GM12878 (cell line): Measurements from ENCODE around the gene CSRP1. TPM values are rescaled to one million over a fixed set of nuclear protein-coding genes. Genes with fewer than 3 reads are reported as not detected.

Experiments
- ATAC-seq: fragments of 200-7000 bp; cut with Tn5 transposase; 3 replicates; pipeline ENCODE4 v1.9.1; 2020; ENCODE audit warnings: mild to moderate bottlenecking, moderate library complexity
- BruUV-seq: library from RNA; stranded (reverse); fragments of 400-500 nt; replicated peaks from 2 replicates; lab custom pipeline; 2021; lab: Mats Ljungman, UMichigan
- CTCF ChIA-PET: fragments of 300-600 bp; sonication (Branson Sonifier 250); formaldehyde crosslinking; extraction: SDS; loops from one replicate; lab custom pipeline; 2021; ENCODE audit warnings: inconsistent platforms; lab: Yijun Ruan, JAX
- POLR2A ChIA-PET: fragments of 350-600 bp; formaldehyde crosslinking; extraction: SDS; loops from one replicate; lab custom pipeline; 2021; ENCODE audit warnings: inconsistent platforms; lab: Charles Lee
- RAD21 ChIA-PET: fragments of 300-600 bp; sonication (Branson Sonifier 250); formaldehyde crosslinking; loops from one replicate; lab custom pipeline; 2023; ENCODE audit warnings: antibody characterized with exemption; ENCODE audit not compliant: unreplicated experiment; lab: Charles Lee
- SMC1A ChIA-PET: fragments of 300-600 bp; sonication (Branson Sonifier 250); formaldehyde crosslinking; loops from one replicate; lab custom pipeline; 2023; ENCODE audit not compliant: unreplicated experiment, uncharacterized antibody; lab: Charles Lee
- DNase-seq: peaks from one replicate; pipeline ENCODE4 v3.0.0-alpha.2; 2011; ENCODE audit warnings: low read depth, low spot score
- FAIRE-seq: peaks from 3 replicates; lab custom pipeline; 2011; peaks lifted over from hg19 to GRCh38; lab: Jason Lieb, UNC
- H2AFZ ChIP-seq: 2 replicates; pipeline ENCODE4 v1.6.0; 2011; ENCODE audit warnings: low read depth, low read length, control low read depth; ENCODE audit not compliant: control insufficient read depth
- H3K27ac ChIP-seq: 2 replicates; pipeline ENCODE4 v1.5.1; 2011; ENCODE audit warnings: control low read depth; ENCODE audit not compliant: control insufficient read depth, insufficient read depth
- H3K27me3 ChIP-seq, 2 experiments: replicated peaks in 1 of 2; 2 replicates each; pipeline versions ENCODE4 v1.6.0 to v1.6.1; 2011; ENCODE audit warnings: low read length in 1 of 2; ENCODE audit not compliant: control insufficient read depth in 2 of 2, insufficient read depth in 2 of 2
- H3K36me3 ChIP-seq, 2 experiments: 2 replicates each; pipeline ENCODE4 v1.5.1; 2011; ENCODE audit warnings: low read length in 1 of 2; ENCODE audit not compliant: control insufficient read depth in 2 of 2, insufficient read depth in 2 of 2
- H3K4me1 ChIP-seq: 2 replicates; pipeline ENCODE4 v1.6.1; 2011; ENCODE audit warnings: mild to moderate bottlenecking, low read length, moderate library complexity, mixed read lengths; ENCODE audit not compliant: control insufficient read depth, insufficient read depth
- H3K4me2 ChIP-seq: 2 replicates; pipeline ENCODE4 v1.6.0; 2011; ENCODE audit warnings: control low read depth; ENCODE audit not compliant: control insufficient read depth, insufficient read depth
- H3K4me3 ChIP-seq: fragments of 200-600 bp; sonication (generic); 2 replicates; pipeline ENCODE4 v1.5.1; 2016
- H3K79me2 ChIP-seq: 2 replicates; pipeline ENCODE4 v1.6.0; 2011; ENCODE audit warnings: low read length; ENCODE audit not compliant: control insufficient read depth, insufficient read depth
- H3K9ac ChIP-seq: 2 replicates; pipeline ENCODE4 v1.8.0; 2011; ENCODE audit warnings: low read length, control low read depth, mixed read lengths; ENCODE audit not compliant: control insufficient read depth, insufficient read depth
- H3K9me3 ChIP-seq: replicated peaks from 3 replicates; pipeline ENCODE4 v1.5.1; 2011; ENCODE audit warnings: mild to moderate bottlenecking, low read length; ENCODE audit not compliant: control insufficient read depth, insufficient read depth
- H4K20me1 ChIP-seq: 2 replicates; pipeline ENCODE4 v1.6.0; 2011; ENCODE audit not compliant: control insufficient read depth, insufficient read depth
- BHLHE40 ChIP-seq, 2 experiments: fragments of 450-650 bp in 1 of 2; IDR thresholded peaks; 2 replicates each; pipeline ENCODE4 v1.6.1; 2011 to 2017; ENCODE audit warnings: low read depth in 2 of 2, borderline replicate concordance in 1 of 2, improper control_type of control experiment in 1 of 2, low read length in 1 of 2, mild to moderate bottlenecking in 1 of 2
- BRCA1 ChIP-seq: IDR thresholded peaks from 2 replicates; pipeline ENCODE4 v1.6.1; 2011; ENCODE audit warnings: low read depth, low read length, improper control_type of control experiment
- CBX5 ChIP-seq: sonication (generic); IDR thresholded peaks from 2 replicates; pipeline ENCODE4 v1.6.1; 2016; ENCODE audit warnings: low read depth, moderate library complexity, mild to moderate bottlenecking, inconsistent platforms
- HDAC6 ChIP-seq: fragments of 200-600 bp; sonication (generic); IDR thresholded peaks from one replicate; pipeline ENCODE4 v1.8.0; 2017; ENCODE audit warnings: antibody characterized with exemption; ENCODE audit not compliant: unreplicated experiment
- MEF2B ChIP-seq: fragments of 450-650 bp; IDR thresholded peaks from 2 replicates; pipeline ENCODE4 v1.6.1; 2018; ENCODE audit warnings: mild to moderate bottlenecking, moderate library complexity; ENCODE audit not compliant: partially characterized antibody, poor library complexity, severe bottlenecking
- NFXL1 ChIP-seq: fragments of 450-650 bp; IDR thresholded peaks from 2 replicates; pipeline ENCODE4 v1.6.1; 2017; ENCODE audit warnings: antibody characterized with exemption, mild to moderate bottlenecking, borderline replicate concordance
- POLR2AphosphoS2 ChIP-seq: IDR thresholded peaks from 2 replicates; pipeline ENCODE4 v1.6.1; 2011; ENCODE audit warnings: low read depth, mild to moderate bottlenecking, low read length, improper control_type of control experiment, moderate library complexity
- SMC3 ChIP-seq: IDR thresholded peaks from 2 replicates; pipeline ENCODE4 v1.6.1; 2011; ENCODE audit warnings: low read length, improper control_type of control experiment, borderline replicate concordance
- ZNF622 ChIP-seq: fragments of 450-650 bp; IDR thresholded peaks from 2 replicates; pipeline ENCODE4 v1.6.1; 2017; ENCODE audit warnings: mild to moderate bottlenecking, inconsistent platforms
- WGBS: methylation state at CpG from one replicate; pipeline ENCODE4 v1.1.6; 2016; ENCODE audit warnings: low lambda C conversion rate; ENCODE audit not compliant: insufficient replicate concordance, insufficient coverage; ENCODE audit errors: missing lambda C conversion rate; 5-methylcytosine and 5-hydroxymethylcytosine counted together
- in situ Hi-C: fragments of 300-500 bp; cut with MboI; formaldehyde crosslinking; loops from 9 replicates; pipeline ENCODE4 v1.14.3; 2018; ENCODE audit warnings: mixed read lengths
- intact Hi-C: fragments of 100-400 bp; cut with micrococcal nuclease; formaldehyde crosslinking; loops from one replicate; pipeline ENCODE4 v1.14.2; 2022; ENCODE audit not compliant: unreplicated experiment
- polyA plus RNA-seq, 11 experiments: library from polyadenylated mRNA; depleted of rRNA in 4 of 11; unstranded in 6 of 11; stranded (reverse) in 5 of 11; fragments of >200 nt; fragmentation: Nextera tagmentation in 4 of 11; fragmentation: Illumina TruSeq in 1 of 11; extraction: Ambion mirVana in 4 of 11; extraction: Trizol in 1 of 11; gene quantifications; 1 replicate in 1 of 11; 2 replicates in 10 of 11; pipeline versions ENCODE4 v1.2.1 to v1.2.3, GENCODE V29; 2011 to 2016; ENCODE audit warnings: inconsistent platforms in 2 of 11, missing spikeins in 2 of 11, low read depth in 1 of 11
- total RNA-seq, 4 experiments: library from RNA; depleted of rRNA in 3 of 4; stranded (reverse); fragments of >200 nt in 3 of 4; fragmentation: Illumina TruSeq in 1 of 4; extraction: Trizol in 1 of 4; gene quantifications; 2 replicates each; pipeline versions ENCODE4 v1.2.1 to v1.2.3, GENCODE V29; 2013 to 2021
- TF ChIP-seq, protein P1 (sequence below): fragments of 150-350 bp; IDR thresholded peaks from 2 replicates; pipeline ENCODE4 v1.6.1; 2016; ENCODE audit warnings: low read depth, low read length
- TF ChIP-seq, protein P2 (sequence below): fragments of 450-650 bp; IDR thresholded peaks from 2 replicates; pipeline ENCODE4 v1.6.1; 2017; ENCODE audit warnings: antibody characterized with exemption, mild to moderate bottlenecking, moderate library complexity
- TF ChIP-seq, protein P3 (sequence below): IDR thresholded peaks from 2 replicates; pipeline ENCODE4 v1.6.1; 2011; ENCODE audit warnings: mild to moderate bottlenecking, low read depth, low read length, moderate library complexity; ENCODE audit not compliant: insufficient replicate concordance
- TF ChIP-seq, protein P4 (sequence below): IDR thresholded peaks from 2 replicates; pipeline ENCODE4 v1.6.1; 2012; ENCODE audit warnings: low read length, inconsistent platforms

CSRP1 gene
- total and polyA plus RNA-seq, 10 of the 15 experiments (the other 5 are each of a cell fraction or from before 2014, with no cell fraction given) = 23.4 to 99.2 (median 80.7) TPM

DNA sequence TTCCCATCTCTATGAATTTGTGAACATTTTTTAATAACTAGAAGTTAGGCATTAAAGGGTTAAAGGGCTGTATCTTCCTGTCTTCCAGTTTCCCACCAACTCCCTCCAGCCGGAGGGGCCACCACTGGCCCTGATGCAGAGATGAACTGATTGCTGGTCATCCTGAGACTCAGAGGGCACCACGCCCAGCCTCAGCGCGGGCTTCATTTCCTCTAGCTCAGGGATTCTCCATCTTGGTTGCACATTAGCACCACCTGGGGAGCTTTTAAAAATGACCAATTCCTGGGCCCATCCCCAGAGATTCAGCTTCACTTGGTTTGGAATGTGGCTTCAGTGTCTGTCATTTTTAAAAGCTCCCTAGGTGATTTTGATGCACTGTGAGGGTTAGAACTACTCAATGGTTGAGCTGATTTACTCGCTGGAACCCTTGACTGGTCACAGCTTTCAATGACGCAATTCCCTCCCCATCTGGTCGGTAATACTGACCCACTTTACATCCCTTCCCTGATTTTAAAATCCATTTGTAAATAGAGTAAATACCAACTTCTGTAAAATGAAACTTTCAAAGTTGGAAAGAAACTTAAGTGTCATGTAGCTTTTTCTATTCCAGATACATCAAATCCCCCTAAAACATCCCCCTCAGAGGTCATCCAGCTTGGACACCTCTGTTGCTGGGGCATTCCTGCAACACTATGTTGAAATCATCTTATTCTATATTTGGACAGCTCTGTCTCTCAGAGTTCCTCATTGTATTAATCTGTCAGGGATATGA lies 37.1 kb upstream of the CSRP1 start:
- FAIRE-seq = no peak
- Histone ChIP-seq H3K79me2 (no peaks in the 10 kb centered on the region), H3K9ac (no peak overlapping the region), H4K20me1 (no peaks in the 10 kb centered on the region), H3K4me3 (no peak overlapping the region), H3K4me2 (no peak overlapping the region), H3K36me3 (no peaks in the 10 kb centered on the region), H3K9me3 (no peaks in the 10 kb centered on the region), H2AFZ (no peak overlapping the region), H3K4me1 (no peaks in the 10 kb centered on the region), H3K27me3 (peaks cover 9 to 13% of the 10 kb centered on the region in 2 experiments), H3K27ac (no peak overlapping the region)
- intact Hi-C loops = no loop called here
- RAD21 ChIA-PET = interaction anchor here (1.0 to 1.2 kb wide), 2 partner anchors 13 to 16 kb away, joined by 3 to 4 read pairs; no protein-coding TSS in a partner anchor
- in situ Hi-C loops = no loop called here
- DNase-seq = no peak
- CTCF ChIA-PET = interaction anchor here (0.9 to 5.1 kb wide), 7 partner anchors 10 to 251 kb away, joined by 3 to 25 read pairs (median 5); no protein-coding TSS in a partner anchor
- POLR2A ChIA-PET = interaction anchor here (0.6 kb wide), 1 partner anchor 18 kb away, joined by 3 read pairs; no protein-coding TSS in a partner anchor
- no TSS peak for BruUV-seq
- SMC1A ChIA-PET = interaction anchor here (1.1 kb wide), 1 partner anchor 95 kb away, joined by 3 read pairs; no protein-coding TSS in a partner anchor
- ATAC-seq = no peak
- WGBS = 56% methylated on average over 7 of the region's 7 CpGs
- TF ChIP-seq ZNF622 = no peak
- no peak for TF ChIP-seq BHLHE40 (IDR thresholded peaks at IDR 0.05; ENCODE audit: borderline replicate concordance in 1 of 2, low read depth in 2 of 2, low read length in 1 of 2)
- TF ChIP-seq HDAC6 = no peak
- TF ChIP-seq, protein P1, sequence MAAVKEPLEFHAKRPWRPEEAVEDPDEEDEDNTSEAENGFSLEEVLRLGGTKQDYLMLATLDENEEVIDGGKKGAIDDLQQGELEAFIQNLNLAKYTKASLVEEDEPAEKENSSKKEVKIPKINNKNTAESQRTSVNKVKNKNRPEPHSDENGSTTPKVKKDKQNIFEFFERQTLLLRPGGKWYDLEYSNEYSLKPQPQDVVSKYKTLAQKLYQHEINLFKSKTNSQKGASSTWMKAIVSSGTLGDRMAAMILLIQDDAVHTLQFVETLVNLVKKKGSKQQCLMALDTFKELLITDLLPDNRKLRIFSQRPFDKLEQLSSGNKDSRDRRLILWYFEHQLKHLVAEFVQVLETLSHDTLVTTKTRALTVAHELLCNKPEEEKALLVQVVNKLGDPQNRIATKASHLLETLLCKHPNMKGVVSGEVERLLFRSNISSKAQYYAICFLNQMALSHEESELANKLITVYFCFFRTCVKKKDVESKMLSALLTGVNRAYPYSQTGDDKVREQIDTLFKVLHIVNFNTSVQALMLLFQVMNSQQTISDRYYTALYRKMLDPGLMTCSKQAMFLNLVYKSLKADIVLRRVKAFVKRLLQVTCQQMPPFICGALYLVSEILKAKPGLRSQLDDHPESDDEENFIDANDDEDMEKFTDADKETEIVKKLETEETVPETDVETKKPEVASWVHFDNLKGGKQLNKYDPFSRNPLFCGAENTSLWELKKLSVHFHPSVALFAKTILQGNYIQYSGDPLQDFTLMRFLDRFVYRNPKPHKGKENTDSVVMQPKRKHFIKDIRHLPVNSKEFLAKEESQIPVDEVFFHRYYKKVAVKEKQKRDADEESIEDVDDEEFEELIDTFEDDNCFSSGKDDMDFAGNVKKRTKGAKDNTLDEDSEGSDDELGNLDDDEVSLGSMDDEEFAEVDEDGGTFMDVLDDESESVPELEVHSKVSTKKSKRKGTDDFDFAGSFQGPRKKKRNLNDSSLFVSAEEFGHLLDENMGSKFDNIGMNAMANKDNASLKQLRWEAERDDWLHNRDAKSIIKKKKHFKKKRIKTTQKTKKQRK = no peak
- TF ChIP-seq CBX5 = no peak
- TF ChIP-seq SMC3 = no peak
- no peak for TF ChIP-seq BRCA1
- TF ChIP-seq, protein P2, sequence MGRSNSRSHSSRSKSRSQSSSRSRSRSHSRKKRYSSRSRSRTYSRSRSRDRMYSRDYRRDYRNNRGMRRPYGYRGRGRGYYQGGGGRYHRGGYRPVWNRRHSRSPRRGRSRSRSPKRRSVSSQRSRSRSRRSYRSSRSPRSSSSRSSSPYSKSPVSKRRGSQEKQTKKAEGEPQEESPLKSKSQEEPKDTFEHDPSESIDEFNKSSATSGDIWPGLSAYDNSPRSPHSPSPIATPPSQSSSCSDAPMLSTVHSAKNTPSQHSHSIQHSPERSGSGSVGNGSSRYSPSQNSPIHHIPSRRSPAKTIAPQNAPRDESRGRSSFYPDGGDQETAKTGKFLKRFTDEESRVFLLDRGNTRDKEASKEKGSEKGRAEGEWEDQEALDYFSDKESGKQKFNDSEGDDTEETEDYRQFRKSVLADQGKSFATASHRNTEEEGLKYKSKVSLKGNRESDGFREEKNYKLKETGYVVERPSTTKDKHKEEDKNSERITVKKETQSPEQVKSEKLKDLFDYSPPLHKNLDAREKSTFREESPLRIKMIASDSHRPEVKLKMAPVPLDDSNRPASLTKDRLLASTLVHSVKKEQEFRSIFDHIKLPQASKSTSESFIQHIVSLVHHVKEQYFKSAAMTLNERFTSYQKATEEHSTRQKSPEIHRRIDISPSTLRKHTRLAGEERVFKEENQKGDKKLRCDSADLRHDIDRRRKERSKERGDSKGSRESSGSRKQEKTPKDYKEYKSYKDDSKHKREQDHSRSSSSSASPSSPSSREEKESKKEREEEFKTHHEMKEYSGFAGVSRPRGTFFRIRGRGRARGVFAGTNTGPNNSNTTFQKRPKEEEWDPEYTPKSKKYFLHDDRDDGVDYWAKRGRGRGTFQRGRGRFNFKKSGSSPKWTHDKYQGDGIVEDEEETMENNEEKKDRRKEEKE = no peak
- TF ChIP-seq POLR2AphosphoS2 = no peak
- no peak for TF ChIP-seq MEF2B
- TF ChIP-seq NFXL1 = no peak
- TF ChIP-seq, protein P3, sequence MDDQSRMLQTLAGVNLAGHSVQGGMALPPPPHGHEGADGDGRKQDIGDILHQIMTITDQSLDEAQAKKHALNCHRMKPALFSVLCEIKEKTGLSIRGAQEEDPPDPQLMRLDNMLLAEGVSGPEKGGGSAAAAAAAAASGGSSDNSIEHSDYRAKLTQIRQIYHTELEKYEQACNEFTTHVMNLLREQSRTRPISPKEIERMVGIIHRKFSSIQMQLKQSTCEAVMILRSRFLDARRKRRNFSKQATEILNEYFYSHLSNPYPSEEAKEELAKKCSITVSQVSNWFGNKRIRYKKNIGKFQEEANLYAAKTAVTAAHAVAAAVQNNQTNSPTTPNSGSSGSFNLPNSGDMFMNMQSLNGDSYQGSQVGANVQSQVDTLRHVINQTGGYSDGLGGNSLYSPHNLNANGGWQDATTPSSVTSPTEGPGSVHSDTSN = no peak
- TF ChIP-seq, protein P4, sequence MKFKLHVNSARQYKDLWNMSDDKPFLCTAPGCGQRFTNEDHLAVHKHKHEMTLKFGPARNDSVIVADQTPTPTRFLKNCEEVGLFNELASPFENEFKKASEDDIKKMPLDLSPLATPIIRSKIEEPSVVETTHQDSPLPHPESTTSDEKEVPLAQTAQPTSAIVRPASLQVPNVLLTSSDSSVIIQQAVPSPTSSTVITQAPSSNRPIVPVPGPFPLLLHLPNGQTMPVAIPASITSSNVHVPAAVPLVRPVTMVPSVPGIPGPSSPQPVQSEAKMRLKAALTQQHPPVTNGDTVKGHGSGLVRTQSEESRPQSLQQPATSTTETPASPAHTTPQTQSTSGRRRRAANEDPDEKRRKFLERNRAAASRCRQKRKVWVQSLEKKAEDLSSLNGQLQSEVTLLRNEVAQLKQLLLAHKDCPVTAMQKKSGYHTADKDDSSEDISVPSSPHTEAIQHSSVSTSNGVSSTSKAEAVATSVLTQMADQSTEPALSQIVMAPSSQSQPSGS = no peak
